Nephron progenitor cell (in vitro differentiated cells): ENCODE results near the gene SLC39A1.

Source experiments
- DNase-seq: peaks from one replicate; pipeline ENCODE4 v3.0.0; 2021
- H3K27ac Mint-ChIP-seq: 2 replicates; pipeline ENCODE4 v1.8.0; 2021; ENCODE audit warnings: mild to moderate bottlenecking, moderate library complexity, mixed read lengths
- H3K27me3 Mint-ChIP-seq: 2 replicates; pipeline ENCODE4 v1.8.0; 2021; ENCODE audit warnings: mild to moderate bottlenecking, low read depth, mixed read lengths; ENCODE audit not compliant: poor library complexity
- H3K36me3 Mint-ChIP-seq: 2 replicates; pipeline ENCODE4 v1.8.0; 2021; ENCODE audit warnings: low read depth, mixed read lengths
- H3K4me1 Mint-ChIP-seq: 2 replicates; pipeline ENCODE4 v1.8.0; 2021; ENCODE audit warnings: mixed read lengths
- H3K4me3 Mint-ChIP-seq: 2 replicates; pipeline ENCODE4 v1.8.0; 2021; ENCODE audit warnings: mild to moderate bottlenecking, moderate library complexity, mixed read lengths
- H3K9me3 Mint-ChIP-seq: 2 replicates; pipeline ENCODE4 v1.8.0; 2021; ENCODE audit warnings: mild to moderate bottlenecking, moderate library complexity, mixed read lengths
- TF ChIP-seq, protein P1 (sequence below): fragments of 200-600 bp; sonication (generic); IDR thresholded peaks from 2 replicates; pipeline ENCODE4 v1.5.0; 2021; ENCODE audit warnings: antibody characterized with exemption

Gene SLC39A1

DNA sequence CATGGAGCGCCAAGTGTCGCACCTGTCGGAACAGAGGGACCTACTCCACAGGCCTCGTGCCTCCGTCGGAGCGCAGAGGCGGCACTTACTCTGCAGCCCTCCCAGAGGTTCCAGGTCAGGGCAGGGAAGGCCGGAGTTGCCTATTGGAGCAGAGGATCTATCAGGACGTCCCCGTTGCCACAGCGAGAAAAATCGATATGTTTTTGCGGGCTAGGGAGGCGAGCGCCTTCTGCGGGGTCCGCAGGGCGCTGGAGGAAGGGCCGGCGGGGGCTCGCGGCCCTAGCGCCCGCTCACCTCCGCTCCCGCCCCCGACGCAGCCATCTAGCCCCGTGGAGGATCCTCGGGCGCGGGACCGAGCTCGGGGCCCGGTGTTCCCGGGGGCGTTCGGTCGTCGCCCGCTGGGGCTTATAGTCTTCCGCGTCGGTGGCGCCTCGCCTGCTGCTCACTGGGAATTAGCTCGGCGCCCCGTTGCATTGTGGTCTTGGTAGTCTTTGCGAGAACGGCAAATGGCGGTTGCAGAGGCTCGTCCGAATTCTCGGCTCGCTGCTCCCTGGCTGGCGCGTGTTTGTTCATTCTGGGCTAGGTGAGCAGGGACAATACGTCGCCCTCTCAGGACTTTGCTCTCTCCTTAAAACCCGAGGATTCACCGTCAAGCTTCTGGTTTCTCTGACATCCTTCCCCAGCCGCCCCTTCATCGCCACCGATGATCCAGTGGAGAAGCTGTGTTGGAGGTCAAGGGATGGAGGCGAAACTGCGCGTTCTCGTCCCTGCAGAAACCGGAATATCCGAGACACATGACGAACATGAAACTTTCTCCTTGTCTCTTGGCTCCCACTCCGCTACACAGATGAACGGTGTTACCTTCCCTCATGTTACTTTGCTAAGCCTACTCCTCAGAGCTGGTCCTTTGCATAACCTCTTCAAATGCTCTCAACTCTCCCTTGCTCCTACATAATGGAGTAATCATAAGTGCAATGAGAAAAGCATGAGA, 14.2 kb upstream of the SLC39A1 start, which contains the start of gene JTB:
TSS of gene JTB (minus strand) at position 425 of the 991 bp plus-strand sequence. CDS start at position 3, 422 bp downstream.
- H3K36me3 Mint-ChIP-seq, result peaks cover 54% of the 10 kb centered on the region
- peak within 1 kb of the TSS; percentile 95 for H3K4me3 Mint-ChIP-seq
- no peaks in the 10 kb centered on the region for H3K9me3 Mint-ChIP-seq
- H3K4me1 Mint-ChIP-seq, result peaks cover 31% of the 10 kb centered on the region
- peak within 1 kb of the TSS; percentile 88 for H3K27ac Mint-ChIP-seq
- peak; percentile 85 for DNase-seq
- peaks cover 3% of the 10 kb centered on the region for H3K27me3 Mint-ChIP-seq
- TF ChIP-seq, protein P1, sequence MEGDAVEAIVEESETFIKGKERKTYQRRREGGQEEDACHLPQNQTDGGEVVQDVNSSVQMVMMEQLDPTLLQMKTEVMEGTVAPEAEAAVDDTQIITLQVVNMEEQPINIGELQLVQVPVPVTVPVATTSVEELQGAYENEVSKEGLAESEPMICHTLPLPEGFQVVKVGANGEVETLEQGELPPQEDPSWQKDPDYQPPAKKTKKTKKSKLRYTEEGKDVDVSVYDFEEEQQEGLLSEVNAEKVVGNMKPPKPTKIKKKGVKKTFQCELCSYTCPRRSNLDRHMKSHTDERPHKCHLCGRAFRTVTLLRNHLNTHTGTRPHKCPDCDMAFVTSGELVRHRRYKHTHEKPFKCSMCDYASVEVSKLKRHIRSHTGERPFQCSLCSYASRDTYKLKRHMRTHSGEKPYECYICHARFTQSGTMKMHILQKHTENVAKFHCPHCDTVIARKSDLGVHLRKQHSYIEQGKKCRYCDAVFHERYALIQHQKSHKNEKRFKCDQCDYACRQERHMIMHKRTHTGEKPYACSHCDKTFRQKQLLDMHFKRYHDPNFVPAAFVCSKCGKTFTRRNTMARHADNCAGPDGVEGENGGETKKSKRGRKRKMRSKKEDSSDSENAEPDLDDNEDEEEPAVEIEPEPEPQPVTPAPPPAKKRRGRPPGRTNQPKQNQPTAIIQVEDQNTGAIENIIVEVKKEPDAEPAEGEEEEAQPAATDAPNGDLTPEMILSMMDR, result no peak

DNA sequence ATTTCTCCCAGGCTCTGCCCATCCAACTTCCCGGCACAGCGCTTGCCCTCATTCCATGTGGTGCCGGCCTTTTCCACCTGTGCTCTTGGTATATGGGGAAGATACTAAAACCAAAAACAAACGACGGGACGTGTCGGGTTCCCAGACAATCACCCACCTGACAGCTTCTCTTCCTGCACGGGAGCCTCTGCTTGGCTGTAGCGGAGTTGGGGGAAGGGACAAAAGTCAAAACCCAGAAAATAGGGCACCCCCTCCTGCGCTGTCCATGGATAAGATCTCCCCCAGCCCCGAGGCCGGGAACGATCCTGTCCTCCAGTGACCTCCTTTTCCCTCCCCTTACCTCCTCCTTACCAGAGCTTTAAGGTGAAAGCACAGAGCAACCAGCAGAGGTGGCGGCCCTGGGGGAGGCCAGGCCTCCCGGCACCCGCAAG, 13.5 kb upstream of the SLC39A1 start:
- DNase-seq, result no peak
- TF ChIP-seq, protein P1, result no peak
- H3K4me1 Mint-ChIP-seq, result peaks cover 31% of the 10 kb centered on the region
- peaks cover 47% of the 10 kb centered on the region for H3K36me3 Mint-ChIP-seq
- H3K4me3 Mint-ChIP-seq, result peak overlapping the region; percentile 95
- H3K27me3 Mint-ChIP-seq, result peaks cover 3% of the 10 kb centered on the region
- no peaks in the 10 kb centered on the region for H3K9me3 Mint-ChIP-seq
- peak overlapping the region; percentile 69 for H3K27ac Mint-ChIP-seq

DNA sequence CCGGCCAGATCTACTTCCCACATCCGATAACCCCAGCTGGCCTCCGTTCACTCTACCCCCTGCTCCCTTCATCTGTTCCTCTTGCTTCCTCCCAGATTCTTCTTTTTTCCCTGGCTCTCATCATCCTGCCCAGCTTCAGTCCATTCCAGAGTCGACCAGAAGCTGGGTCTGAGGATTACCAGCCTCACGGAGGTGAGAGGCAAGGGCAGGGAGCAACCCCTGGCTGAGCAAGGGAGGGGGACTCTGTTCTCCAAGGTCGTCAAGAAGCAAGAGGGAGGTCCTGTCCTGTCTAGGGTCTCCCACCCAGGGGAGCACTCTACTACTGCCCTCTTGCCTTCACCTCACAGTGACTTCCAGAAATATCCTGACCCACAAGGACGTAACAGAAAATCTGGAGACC, 10.2 kb upstream of the SLC39A1 start:
- Mint-ChIP-seq H3K27me3 (peaks cover 3% of the 10 kb centered on the region), H3K27ac (no peak overlapping the region), H3K4me1 (peaks cover 34% of the 10 kb centered on the region), H3K4me3 (no peak overlapping the region), H3K9me3 (no peaks in the 10 kb centered on the region), H3K36me3 (peaks cover 25% of the 10 kb centered on the region)
- no peak for DNase-seq
- TF ChIP-seq, protein P1, result no peak

DNA sequence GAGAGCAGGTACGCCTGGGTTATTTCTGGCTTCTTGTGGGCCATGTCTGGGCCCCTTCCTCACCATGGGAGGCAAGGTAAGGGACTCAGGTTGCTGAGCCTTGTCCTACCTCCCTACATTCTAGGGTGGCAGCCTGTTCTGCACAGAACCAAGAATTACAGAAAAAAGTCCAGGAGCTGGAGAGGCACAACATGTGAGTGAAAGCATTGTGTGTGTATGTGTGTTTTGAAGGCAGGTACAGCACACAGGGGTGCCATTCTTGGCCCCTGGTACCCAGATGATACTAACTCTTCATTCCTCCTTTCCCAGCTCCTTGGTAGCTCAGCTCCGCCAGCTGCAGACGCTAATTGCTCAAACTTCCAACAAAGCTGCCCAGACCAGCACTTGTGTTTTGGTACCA, 9.7 kb upstream of the SLC39A1 start:
- no peak overlapping the region for H3K4me3 Mint-ChIP-seq
- peaks cover 25% of the 10 kb centered on the region for H3K36me3 Mint-ChIP-seq
- DNase-seq, result no peak
- TF ChIP-seq, protein P1, result no peak
- no peaks in the 10 kb centered on the region for H3K9me3 Mint-ChIP-seq
- no peak overlapping the region for H3K27ac Mint-ChIP-seq
- H3K4me1 Mint-ChIP-seq, result peaks cover 34% of the 10 kb centered on the region
- H3K27me3 Mint-ChIP-seq, result peaks cover 3% of the 10 kb centered on the region

DNA sequence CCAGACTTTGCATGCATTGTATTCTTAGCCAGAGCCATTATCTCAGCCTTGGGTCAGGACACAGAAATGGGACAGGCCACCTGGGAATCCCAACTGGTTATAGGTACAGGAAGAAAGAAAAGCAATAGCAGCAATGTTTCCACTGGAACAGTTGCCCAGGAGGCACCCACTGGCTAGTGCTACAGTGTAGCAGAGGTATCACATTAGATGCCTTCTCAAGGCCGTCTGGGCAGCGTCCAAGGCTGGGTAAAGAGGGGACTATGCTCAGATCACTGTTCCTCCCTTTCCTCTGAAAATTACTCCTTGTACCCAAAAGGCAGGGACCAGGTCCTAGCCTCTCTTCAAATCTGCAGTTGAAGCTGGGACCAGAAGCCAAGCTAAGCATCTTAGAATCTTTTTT, 7.0 kb upstream of the SLC39A1 start:
- no peak for DNase-seq
- H3K4me1 Mint-ChIP-seq, result peaks cover 37% of the 10 kb centered on the region
- no peak overlapping the region for H3K27ac Mint-ChIP-seq
- H3K4me3 Mint-ChIP-seq, result no peak overlapping the region
- TF ChIP-seq, protein P1, result no peak
- no peaks in the 10 kb centered on the region for H3K27me3 Mint-ChIP-seq
- H3K36me3 Mint-ChIP-seq, result peaks cover 25% of the 10 kb centered on the region
- no peaks in the 10 kb centered on the region for H3K9me3 Mint-ChIP-seq
